SU-DHL-6 (cell line): ENCODE data around the gene BCAR1.

Experiments
- CTCF ChIP-seq: fragments of 200-600 bp; sonication (generic); IDR thresholded peaks from one replicate; pipeline ENCODE4 v1.5.1; 2017; ENCODE audit warnings: antibody characterized with exemption, mild to moderate bottlenecking, low read length, moderate library complexity; ENCODE audit not compliant: insufficient read depth, poor library complexity, severe bottlenecking
- EZH2phosphoT487 ChIP-seq: fragments of 200-600 bp; sonication (generic), shearing (Covaris generic); conservative IDR thresholded peaks from 2 replicates; pipeline ENCODE4 v1.6.1; 2018; ENCODE audit warnings: mild to moderate bottlenecking, antibody characterized with exemption, low read length, moderate library complexity, mixed read lengths

DNA sequence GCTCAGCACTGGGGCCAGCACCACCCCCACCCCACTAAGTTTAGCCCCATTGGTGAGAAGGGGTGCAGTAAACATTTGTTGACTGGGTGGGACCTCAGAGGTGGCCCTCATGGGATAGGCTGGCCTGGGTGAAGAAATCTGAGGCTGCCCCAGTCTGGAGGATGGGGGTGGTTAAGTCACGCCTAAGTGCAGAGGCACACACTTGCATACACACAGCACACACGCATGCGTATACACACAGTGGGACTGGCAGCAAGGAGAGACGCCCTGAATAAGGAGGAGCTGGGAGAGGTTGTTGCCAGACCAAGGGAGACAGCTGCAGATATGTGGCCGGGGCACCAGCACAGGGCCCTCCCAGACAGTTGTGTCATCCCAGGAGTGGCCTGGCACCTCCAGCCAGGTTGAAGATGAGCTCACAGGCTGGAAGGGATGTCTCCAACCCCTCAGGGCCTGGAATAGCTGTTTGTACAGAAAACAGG is 3.0 kb upstream of the BCAR1 start:
- no peak for TF ChIP-seq CTCF
- no peak for TF ChIP-seq EZH2phosphoT487
